Erythroblast (primary cell): ENCODE measurements around the gene DDB1.

ENCODE experiments used
- GATA1 ChIP-seq: IDR thresholded peaks from 2 replicates; pipeline ENCODE4 v1.6.1; 2011; ENCODE audit warnings: low read depth, mild to moderate bottlenecking, control low read depth, low read length, moderate library complexity
- POLR2A ChIP-seq: IDR thresholded peaks from 2 replicates; pipeline ENCODE4 v1.6.1; 2011; ENCODE audit warnings: mild to moderate bottlenecking, low read length

DNA sequence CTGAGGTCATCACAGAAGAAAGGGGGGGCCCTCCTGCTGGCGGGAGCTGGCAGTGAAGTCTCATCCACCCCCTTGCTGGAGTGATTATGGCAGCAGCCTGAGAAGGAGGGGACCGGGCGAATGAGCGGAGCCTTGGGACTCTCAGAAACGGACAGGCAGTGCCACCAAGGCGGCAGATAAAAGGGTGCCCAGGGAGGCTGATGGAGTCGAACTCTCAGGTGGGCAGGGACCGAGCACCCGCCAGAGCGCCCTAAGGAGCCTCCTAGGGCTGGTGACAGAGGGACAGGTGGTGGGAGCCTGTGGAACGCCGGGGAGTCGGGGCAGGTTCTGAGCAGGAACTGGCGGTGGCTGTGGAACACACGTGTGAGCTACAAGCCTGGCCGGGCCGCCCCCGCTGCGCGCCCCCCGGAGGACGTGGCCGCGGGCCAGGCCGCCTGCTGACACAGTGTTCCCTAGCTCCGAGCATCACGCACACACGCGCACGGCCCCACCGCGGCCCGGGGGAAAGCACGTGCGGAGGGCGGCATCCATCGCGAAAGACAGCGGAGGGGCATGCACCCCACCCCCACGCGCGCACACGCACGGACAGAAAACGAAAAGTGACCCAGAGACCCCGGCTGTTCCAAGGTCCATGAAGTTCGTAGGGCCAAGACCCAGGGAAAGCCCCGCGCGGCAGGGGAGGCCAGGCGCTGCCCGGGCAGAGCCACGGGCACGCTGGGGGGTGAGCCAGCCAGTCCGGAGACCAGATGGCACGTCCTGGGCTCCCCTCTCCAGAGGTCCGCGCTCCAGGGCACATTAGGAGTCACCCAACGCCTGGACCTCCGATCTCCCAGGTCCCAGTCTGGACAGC lies 38.8 kb downstream of the DDB1 start:
- TF ChIP-seq POLR2A (peak; percentile 68), GATA1 (no peak)
